ENCODE measurements around the gene PHLDB1. TPM values are rescaled to one million over a fixed set of nuclear protein-coding genes. Genes with fewer than 3 reads are reported as not detected.

The PHLDB1 gene
- polyA plus RNA-seq, 1 of the 3 experiments (the other 2 are of a cell fraction) = 89.4 TPM

DNA sequence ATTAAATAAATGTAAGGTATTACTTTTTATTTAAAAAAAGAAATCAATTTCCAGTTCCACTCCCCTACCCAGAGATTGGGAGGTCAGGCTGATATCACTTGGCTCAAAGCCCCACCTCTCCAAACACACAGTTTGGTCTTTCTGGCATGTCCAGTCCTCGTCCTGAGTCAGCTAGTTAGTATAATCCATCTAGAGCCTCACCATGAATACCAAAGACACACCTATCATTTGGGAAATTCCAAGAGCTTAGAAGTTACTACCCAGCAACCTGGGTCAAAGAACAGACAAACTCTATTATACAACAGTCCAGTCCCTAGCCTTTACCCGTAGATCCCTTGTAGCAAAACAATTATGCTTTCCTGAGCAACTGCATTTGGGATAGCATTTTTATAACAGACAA, 62.6 kb downstream of the PHLDB1 start:
- DNase-seq = no peak
- Histone ChIP-seq H3K4me3 (ENCODE audit: low read depth in 2 of 2, low read length in 1 of 2) (no peak overlapping the region), H3K27ac (ENCODE audit: low read depth in 2 of 2, low read length in 1 of 2) (no peak overlapping the region), H4K20me1 (ENCODE audit: insufficient read depth) (no peaks in the 10 kb centered on the region), H2AFZ (ENCODE audit: low read depth) (no peak overlapping the region), H3F3A (replicated peaks; ENCODE audit: insufficient read depth) (peaks cover 14% of the 10 kb centered on the region), H3K9me3 (no peaks in the 10 kb centered on the region), H3K27me3 (ENCODE audit: insufficient read depth) (no peaks in the 10 kb centered on the region), H3K9me2 (no peaks in the 10 kb centered on the region), H3K4me2 (no peak overlapping the region), H3K4me1 (ENCODE audit: control insufficient read depth in 1 of 2, insufficient read depth in 2 of 2, low read depth in 1 of 2, low read length in 1 of 2) (peaks cover 0 to 4% of the 10 kb centered on the region in 2 experiments; a peak in 1 of 4 replicates), H3K36me3 (replicated peaks in 1 of 2; ENCODE audit: control insufficient read depth in 1 of 2, insufficient read depth in 2 of 2, low read length in 1 of 2) (no peaks in the 10 kb centered on the region), H3K9ac (no peak overlapping the region), H3K79me2 (ENCODE audit: insufficient read depth) (no peaks in the 10 kb centered on the region)
- ChIA-PET POLR2A (no interaction called here), CTCF (interaction anchor here (1.8 to 4.7 kb wide), 2 partner anchors 10 to 20 kb away, joined by 10 to 30 read pairs; no protein-coding TSS in a partner anchor)
- WGBS (ENCODE audit: low lambda C conversion rate) = 59% methylated on average over 2 of the region's 2 CpGs
- no peak for TF ChIP-seq YY1 (IDR thresholded peaks at IDR 0.05; ENCODE audit: low read depth)
- no peak for TF ChIP-seq RXRA (IDR thresholded peaks at IDR 0.05; ENCODE audit: borderline replicate concordance, low read depth)
- no peak for TF ChIP-seq TAF1 (IDR thresholded peaks at IDR 0.05; ENCODE audit: borderline replicate concordance, low read depth, low read length)
- TF ChIP-seq SMC3 (IDR thresholded peaks at IDR 0.05; ENCODE audit: low read depth, low read length) = no peak
- TF ChIP-seq TCF12 (IDR thresholded peaks at IDR 0.05) = no peak
- TF ChIP-seq, protein P1, sequence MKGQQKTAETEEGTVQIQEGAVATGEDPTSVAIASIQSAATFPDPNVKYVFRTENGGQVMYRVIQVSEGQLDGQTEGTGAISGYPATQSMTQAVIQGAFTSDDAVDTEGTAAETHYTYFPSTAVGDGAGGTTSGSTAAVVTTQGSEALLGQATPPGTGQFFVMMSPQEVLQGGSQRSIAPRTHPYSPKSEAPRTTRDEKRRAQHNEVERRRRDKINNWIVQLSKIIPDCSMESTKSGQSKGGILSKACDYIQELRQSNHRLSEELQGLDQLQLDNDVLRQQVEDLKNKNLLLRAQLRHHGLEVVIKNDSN (IDR thresholded peaks at IDR 0.05; ENCODE audit: borderline replicate concordance, low read depth) = no peak
- TF ChIP-seq, protein P2, sequence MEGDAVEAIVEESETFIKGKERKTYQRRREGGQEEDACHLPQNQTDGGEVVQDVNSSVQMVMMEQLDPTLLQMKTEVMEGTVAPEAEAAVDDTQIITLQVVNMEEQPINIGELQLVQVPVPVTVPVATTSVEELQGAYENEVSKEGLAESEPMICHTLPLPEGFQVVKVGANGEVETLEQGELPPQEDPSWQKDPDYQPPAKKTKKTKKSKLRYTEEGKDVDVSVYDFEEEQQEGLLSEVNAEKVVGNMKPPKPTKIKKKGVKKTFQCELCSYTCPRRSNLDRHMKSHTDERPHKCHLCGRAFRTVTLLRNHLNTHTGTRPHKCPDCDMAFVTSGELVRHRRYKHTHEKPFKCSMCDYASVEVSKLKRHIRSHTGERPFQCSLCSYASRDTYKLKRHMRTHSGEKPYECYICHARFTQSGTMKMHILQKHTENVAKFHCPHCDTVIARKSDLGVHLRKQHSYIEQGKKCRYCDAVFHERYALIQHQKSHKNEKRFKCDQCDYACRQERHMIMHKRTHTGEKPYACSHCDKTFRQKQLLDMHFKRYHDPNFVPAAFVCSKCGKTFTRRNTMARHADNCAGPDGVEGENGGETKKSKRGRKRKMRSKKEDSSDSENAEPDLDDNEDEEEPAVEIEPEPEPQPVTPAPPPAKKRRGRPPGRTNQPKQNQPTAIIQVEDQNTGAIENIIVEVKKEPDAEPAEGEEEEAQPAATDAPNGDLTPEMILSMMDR (IDR thresholded peaks at IDR 0.05) = no peak
- TF ChIP-seq RCOR1 (IDR thresholded peaks at IDR 0.05; ENCODE audit: low read length) = no peak
- no peak for TF ChIP-seq RFX5 (IDR thresholded peaks at IDR 0.05; ENCODE audit: low read length)
- TF ChIP-seq POLR2AphosphoS5 (IDR thresholded peaks at IDR 0.05; ENCODE audit: low read depth, low read length) = no peak
- no peak for TF ChIP-seq GABPA (IDR thresholded peaks at IDR 0.05; ENCODE audit: low read depth)
- no peak for TF ChIP-seq SIN3A (IDR thresholded peaks at IDR 0.05; ENCODE audit: borderline replicate concordance, low read depth, low read length)
- TF ChIP-seq RAD21 (IDR thresholded peaks at IDR 0.05; ENCODE audit: low read length) = no peak
- TF ChIP-seq, protein P3, sequence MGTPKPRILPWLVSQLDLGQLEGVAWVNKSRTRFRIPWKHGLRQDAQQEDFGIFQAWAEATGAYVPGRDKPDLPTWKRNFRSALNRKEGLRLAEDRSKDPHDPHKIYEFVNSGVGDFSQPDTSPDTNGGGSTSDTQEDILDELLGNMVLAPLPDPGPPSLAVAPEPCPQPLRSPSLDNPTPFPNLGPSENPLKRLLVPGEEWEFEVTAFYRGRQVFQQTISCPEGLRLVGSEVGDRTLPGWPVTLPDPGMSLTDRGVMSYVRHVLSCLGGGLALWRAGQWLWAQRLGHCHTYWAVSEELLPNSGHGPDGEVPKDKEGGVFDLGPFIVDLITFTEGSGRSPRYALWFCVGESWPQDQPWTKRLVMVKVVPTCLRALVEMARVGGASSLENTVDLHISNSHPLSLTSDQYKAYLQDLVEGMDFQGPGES (IDR thresholded peaks at IDR 0.05; ENCODE audit: low read depth, low read length) = no peak
- TF ChIP-seq, protein P4, sequence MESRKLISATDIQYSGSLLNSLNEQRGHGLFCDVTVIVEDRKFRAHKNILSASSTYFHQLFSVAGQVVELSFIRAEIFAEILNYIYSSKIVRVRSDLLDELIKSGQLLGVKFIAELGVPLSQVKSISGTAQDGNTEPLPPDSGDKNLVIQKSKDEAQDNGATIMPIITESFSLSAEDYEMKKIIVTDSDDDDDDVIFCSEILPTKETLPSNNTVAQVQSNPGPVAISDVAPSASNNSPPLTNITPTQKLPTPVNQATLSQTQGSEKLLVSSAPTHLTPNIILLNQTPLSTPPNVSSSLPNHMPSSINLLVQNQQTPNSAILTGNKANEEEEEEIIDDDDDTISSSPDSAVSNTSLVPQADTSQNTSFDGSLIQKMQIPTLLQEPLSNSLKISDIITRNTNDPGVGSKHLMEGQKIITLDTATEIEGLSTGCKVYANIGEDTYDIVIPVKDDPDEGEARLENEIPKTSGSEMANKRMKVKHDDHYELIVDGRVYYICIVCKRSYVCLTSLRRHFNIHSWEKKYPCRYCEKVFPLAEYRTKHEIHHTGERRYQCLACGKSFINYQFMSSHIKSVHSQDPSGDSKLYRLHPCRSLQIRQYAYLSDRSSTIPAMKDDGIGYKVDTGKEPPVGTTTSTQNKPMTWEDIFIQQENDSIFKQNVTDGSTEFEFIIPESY (IDR thresholded peaks at IDR 0.05; ENCODE audit: borderline replicate concordance, low read depth) = no peak

Measured in SK-N-SH (cell line).